GM12878 (cell line): ENCODE results near the gene PRKN. TPM values are rescaled to one million over a fixed set of nuclear protein-coding genes. Genes with fewer than 3 reads are reported as not detected.

Experiments
- ATAC-seq: fragments of 200-7000 bp; cut with Tn5 transposase; 3 replicates; pipeline ENCODE4 v1.9.1; 2020; ENCODE audit warnings: mild to moderate bottlenecking, moderate library complexity
- BruUV-seq: library from RNA; stranded (reverse); fragments of 400-500 nt; replicated peaks from 2 replicates; lab custom pipeline; 2021; lab: Mats Ljungman, UMichigan
- CTCF ChIA-PET: fragments of 300-600 bp; sonication (Branson Sonifier 250); formaldehyde crosslinking; extraction: SDS; loops from one replicate; lab custom pipeline; 2021; ENCODE audit warnings: inconsistent platforms; lab: Yijun Ruan, JAX
- POLR2A ChIA-PET: fragments of 350-600 bp; formaldehyde crosslinking; extraction: SDS; loops from one replicate; lab custom pipeline; 2021; ENCODE audit warnings: inconsistent platforms; lab: Charles Lee
- RAD21 ChIA-PET: fragments of 300-600 bp; sonication (Branson Sonifier 250); formaldehyde crosslinking; loops from one replicate; lab custom pipeline; 2023; ENCODE audit warnings: antibody characterized with exemption; ENCODE audit not compliant: unreplicated experiment; lab: Charles Lee
- SMC1A ChIA-PET: fragments of 300-600 bp; sonication (Branson Sonifier 250); formaldehyde crosslinking; loops from one replicate; lab custom pipeline; 2023; ENCODE audit not compliant: unreplicated experiment, uncharacterized antibody; lab: Charles Lee
- DNase-seq: peaks from one replicate; pipeline ENCODE4 v3.0.0-alpha.2; 2011; ENCODE audit warnings: low read depth, low spot score
- FAIRE-seq: peaks from 3 replicates; lab custom pipeline; 2011; peaks lifted over from hg19 to GRCh38; lab: Jason Lieb, UNC
- H2AFZ ChIP-seq: 2 replicates; pipeline ENCODE4 v1.6.0; 2011; ENCODE audit warnings: low read depth, low read length, control low read depth; ENCODE audit not compliant: control insufficient read depth
- H3K27ac ChIP-seq: 2 replicates; pipeline ENCODE4 v1.5.1; 2011; ENCODE audit warnings: control low read depth; ENCODE audit not compliant: control insufficient read depth, insufficient read depth
- H3K27me3 ChIP-seq, 2 experiments: replicated peaks in 1 of 2; 2 replicates each; pipeline versions ENCODE4 v1.6.0 to v1.6.1; 2011; ENCODE audit warnings: low read length in 1 of 2; ENCODE audit not compliant: control insufficient read depth in 2 of 2, insufficient read depth in 2 of 2
- H3K36me3 ChIP-seq, 2 experiments: 2 replicates each; pipeline ENCODE4 v1.5.1; 2011; ENCODE audit warnings: low read length in 1 of 2; ENCODE audit not compliant: control insufficient read depth in 2 of 2, insufficient read depth in 2 of 2
- H3K4me1 ChIP-seq: 2 replicates; pipeline ENCODE4 v1.6.1; 2011; ENCODE audit warnings: mild to moderate bottlenecking, low read length, moderate library complexity, mixed read lengths; ENCODE audit not compliant: control insufficient read depth, insufficient read depth
- H3K4me2 ChIP-seq: 2 replicates; pipeline ENCODE4 v1.6.0; 2011; ENCODE audit warnings: control low read depth; ENCODE audit not compliant: control insufficient read depth, insufficient read depth
- H3K4me3 ChIP-seq: fragments of 200-600 bp; sonication (generic); 2 replicates; pipeline ENCODE4 v1.5.1; 2016
- H3K79me2 ChIP-seq: 2 replicates; pipeline ENCODE4 v1.6.0; 2011; ENCODE audit warnings: low read length; ENCODE audit not compliant: control insufficient read depth, insufficient read depth
- H3K9ac ChIP-seq: 2 replicates; pipeline ENCODE4 v1.8.0; 2011; ENCODE audit warnings: low read length, control low read depth, mixed read lengths; ENCODE audit not compliant: control insufficient read depth, insufficient read depth
- H3K9me3 ChIP-seq: replicated peaks from 3 replicates; pipeline ENCODE4 v1.5.1; 2011; ENCODE audit warnings: mild to moderate bottlenecking, low read length; ENCODE audit not compliant: control insufficient read depth, insufficient read depth
- H4K20me1 ChIP-seq: 2 replicates; pipeline ENCODE4 v1.6.0; 2011; ENCODE audit not compliant: control insufficient read depth, insufficient read depth
- ATF7 ChIP-seq: fragments of 450-650 bp; IDR thresholded peaks from 2 replicates; pipeline ENCODE4 v1.6.1; 2016; ENCODE audit warnings: low read depth, mild to moderate bottlenecking
- CBFB ChIP-seq: IDR thresholded peaks from 2 replicates; pipeline ENCODE4 v1.6.1; 2016; ENCODE audit warnings: antibody characterized with exemption, low read depth
- HDGF ChIP-seq: fragments of 450-650 bp; IDR thresholded peaks from 2 replicates; pipeline ENCODE4 v1.6.1; 2016; ENCODE audit warnings: antibody characterized with exemption
- JUNB ChIP-seq: IDR thresholded peaks from 2 replicates; pipeline ENCODE4 v1.6.1; 2016; ENCODE audit warnings: antibody characterized with exemption, mild to moderate bottlenecking
- SIX5 ChIP-seq: IDR thresholded peaks from 2 replicates; pipeline ENCODE4 v1.6.1; 2011; ENCODE audit warnings: mild to moderate bottlenecking, low read depth, low read length, moderate library complexity; ENCODE audit not compliant: severe bottlenecking
- TAF1 ChIP-seq: IDR thresholded peaks from 2 replicates; pipeline ENCODE4 v1.6.1; 2011; ENCODE audit warnings: mild to moderate bottlenecking, low read depth, low read length, borderline replicate concordance
- WGBS: methylation state at CpG from one replicate; pipeline ENCODE4 v1.1.6; 2016; ENCODE audit warnings: low lambda C conversion rate; ENCODE audit not compliant: insufficient replicate concordance, insufficient coverage; ENCODE audit errors: missing lambda C conversion rate; 5-methylcytosine and 5-hydroxymethylcytosine counted together
- in situ Hi-C: fragments of 300-500 bp; cut with MboI; formaldehyde crosslinking; loops from 9 replicates; pipeline ENCODE4 v1.14.3; 2018; ENCODE audit warnings: mixed read lengths
- intact Hi-C: fragments of 100-400 bp; cut with micrococcal nuclease; formaldehyde crosslinking; loops from one replicate; pipeline ENCODE4 v1.14.2; 2022; ENCODE audit not compliant: unreplicated experiment
- polyA plus RNA-seq, 11 experiments: library from polyadenylated mRNA; depleted of rRNA in 4 of 11; unstranded in 6 of 11; stranded (reverse) in 5 of 11; fragments of >200 nt; fragmentation: Nextera tagmentation in 4 of 11; fragmentation: Illumina TruSeq in 1 of 11; extraction: Ambion mirVana in 4 of 11; extraction: Trizol in 1 of 11; gene quantifications; 1 replicate in 1 of 11; 2 replicates in 10 of 11; pipeline versions ENCODE4 v1.2.1 to v1.2.3, GENCODE V29; 2011 to 2016; ENCODE audit warnings: inconsistent platforms in 2 of 11, missing spikeins in 2 of 11, low read depth in 1 of 11
- total RNA-seq, 4 experiments: library from RNA; depleted of rRNA in 3 of 4; stranded (reverse); fragments of >200 nt in 3 of 4; fragmentation: Illumina TruSeq in 1 of 4; extraction: Trizol in 1 of 4; gene quantifications; 2 replicates each; pipeline versions ENCODE4 v1.2.1 to v1.2.3, GENCODE V29; 2013 to 2021
- TF ChIP-seq, protein P1 (sequence below): fragments of 450-650 bp; formaldehyde crosslinking; IDR thresholded peaks from 2 replicates; pipeline ENCODE4 v1.4.0; 2020; ENCODE audit warnings: mild to moderate bottlenecking, moderate library complexity
- TF ChIP-seq, protein P2 (sequence below): fragments of 450-650 bp; IDR thresholded peaks from 2 replicates; pipeline ENCODE4 v1.6.1; 2016; ENCODE audit warnings: mild to moderate bottlenecking, moderate library complexity, borderline replicate concordance

PRKN gene
- total and polyA plus RNA-seq, 10 of the 15 experiments (the other 5 are each of a cell fraction or from before 2014, with no cell fraction given): 0.06 to 0.09 TPM; not detected in 8

DNA sequence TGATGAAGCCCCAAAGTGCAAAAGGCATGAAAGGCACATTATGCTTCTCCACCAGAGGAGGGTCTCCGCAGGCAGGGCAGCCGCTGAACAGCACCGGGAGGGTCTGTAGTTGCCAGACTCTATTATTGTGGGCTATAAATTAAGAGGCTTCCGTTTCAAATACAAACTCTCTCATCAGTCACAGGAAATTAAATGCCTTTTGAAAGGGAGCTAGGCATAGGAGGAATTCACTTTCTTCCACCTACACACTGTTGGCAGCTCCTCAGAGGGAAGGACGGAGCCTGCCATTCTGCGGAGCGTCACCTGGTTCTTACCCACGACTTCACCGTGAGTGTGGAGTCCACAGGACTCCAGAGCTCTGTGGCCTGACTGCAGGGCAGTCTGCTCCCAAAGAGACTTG, 1312.9 kb downstream of the PRKN start:
- Histone ChIP-seq H3K27ac (no peak overlapping the region), H3K27me3 (peaks cover 0 to 2% of the 10 kb centered on the region in 2 experiments; a peak in 2 of 4 replicates), H3K4me3 (no peak overlapping the region), H3K9me3 (no peaks in the 10 kb centered on the region), H2AFZ (no peak overlapping the region), H4K20me1 (no peaks in the 10 kb centered on the region), H3K4me2 (no peak overlapping the region), H3K4me1 (no peaks in the 10 kb centered on the region), H3K9ac (no peak overlapping the region), H3K36me3 (no peaks in the 10 kb centered on the region), H3K79me2 (no peaks in the 10 kb centered on the region)
- ATAC-seq: no peak
- TF ChIP-seq ATF7 (no peak), CBFB (no peak), TAF1 (no peak), HDGF (no peak), SIX5 (no peak), JUNB (no peak)
- TF ChIP-seq, protein P1, sequence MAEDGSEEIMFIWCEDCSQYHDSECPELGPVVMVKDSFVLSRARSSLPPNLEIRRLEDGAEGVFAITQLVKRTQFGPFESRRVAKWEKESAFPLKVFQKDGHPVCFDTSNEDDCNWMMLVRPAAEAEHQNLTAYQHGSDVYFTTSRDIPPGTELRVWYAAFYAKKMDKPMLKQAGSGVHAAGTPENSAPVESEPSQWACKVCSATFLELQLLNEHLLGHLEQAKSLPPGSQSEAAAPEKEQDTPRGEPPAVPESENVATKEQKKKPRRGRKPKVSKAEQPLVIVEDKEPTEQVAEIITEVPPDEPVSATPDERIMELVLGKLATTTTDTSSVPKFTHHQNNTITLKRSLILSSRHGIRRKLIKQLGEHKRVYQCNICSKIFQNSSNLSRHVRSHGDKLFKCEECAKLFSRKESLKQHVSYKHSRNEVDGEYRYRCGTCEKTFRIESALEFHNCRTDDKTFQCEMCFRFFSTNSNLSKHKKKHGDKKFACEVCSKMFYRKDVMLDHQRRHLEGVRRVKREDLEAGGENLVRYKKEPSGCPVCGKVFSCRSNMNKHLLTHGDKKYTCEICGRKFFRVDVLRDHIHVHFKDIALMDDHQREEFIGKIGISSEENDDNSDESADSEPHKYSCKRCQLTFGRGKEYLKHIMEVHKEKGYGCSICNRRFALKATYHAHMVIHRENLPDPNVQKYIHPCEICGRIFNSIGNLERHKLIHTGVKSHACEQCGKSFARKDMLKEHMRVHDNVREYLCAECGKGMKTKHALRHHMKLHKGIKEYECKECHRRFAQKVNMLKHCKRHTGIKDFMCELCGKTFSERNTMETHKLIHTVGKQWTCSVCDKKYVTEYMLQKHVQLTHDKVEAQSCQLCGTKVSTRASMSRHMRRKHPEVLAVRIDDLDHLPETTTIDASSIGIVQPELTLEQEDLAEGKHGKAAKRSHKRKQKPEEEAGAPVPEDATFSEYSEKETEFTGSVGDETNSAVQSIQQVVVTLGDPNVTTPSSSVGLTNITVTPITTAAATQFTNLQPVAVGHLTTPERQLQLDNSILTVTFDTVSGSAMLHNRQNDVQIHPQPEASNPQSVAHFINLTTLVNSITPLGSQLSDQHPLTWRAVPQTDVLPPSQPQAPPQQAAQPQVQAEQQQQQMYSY (CRISPR knock-in tag): no peak
- TF ChIP-seq, protein P2, sequence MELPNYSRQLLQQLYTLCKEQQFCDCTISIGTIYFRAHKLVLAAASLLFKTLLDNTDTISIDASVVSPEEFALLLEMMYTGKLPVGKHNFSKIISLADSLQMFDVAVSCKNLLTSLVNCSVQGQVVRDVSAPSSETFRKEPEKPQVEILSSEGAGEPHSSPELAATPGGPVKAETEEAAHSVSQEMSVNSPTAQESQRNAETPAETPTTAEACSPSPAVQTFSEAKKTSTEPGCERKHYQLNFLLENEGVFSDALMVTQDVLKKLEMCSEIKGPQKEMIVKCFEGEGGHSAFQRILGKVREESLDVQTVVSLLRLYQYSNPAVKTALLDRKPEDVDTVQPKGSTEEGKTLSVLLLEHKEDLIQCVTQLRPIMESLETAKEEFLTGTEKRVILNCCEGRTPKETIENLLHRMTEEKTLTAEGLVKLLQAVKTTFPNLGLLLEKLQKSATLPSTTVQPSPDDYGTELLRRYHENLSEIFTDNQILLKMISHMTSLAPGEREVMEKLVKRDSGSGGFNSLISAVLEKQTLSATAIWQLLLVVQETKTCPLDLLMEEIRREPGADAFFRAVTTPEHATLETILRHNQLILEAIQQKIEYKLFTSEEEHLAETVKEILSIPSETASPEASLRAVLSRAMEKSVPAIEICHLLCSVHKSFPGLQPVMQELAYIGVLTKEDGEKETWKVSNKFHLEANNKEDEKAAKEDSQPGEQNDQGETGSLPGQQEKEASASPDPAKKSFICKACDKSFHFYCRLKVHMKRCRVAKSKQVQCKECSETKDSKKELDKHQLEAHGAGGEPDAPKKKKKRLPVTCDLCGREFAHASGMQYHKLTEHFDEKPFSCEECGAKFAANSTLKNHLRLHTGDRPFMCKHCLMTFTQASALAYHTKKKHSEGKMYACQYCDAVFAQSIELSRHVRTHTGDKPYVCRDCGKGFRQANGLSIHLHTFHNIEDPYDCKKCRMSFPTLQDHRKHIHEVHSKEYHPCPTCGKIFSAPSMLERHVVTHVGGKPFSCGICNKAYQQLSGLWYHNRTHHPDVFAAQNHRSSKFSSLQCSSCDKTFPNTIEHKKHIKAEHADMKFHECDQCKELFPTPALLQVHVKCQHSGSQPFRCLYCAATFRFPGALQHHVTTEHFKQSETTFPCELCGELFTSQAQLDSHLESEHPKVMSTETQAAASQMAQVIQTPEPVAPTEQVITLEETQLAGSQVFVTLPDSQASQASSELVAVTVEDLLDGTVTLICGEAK: no peak
- no peak for FAIRE-seq
- no TSS peak for BruUV-seq
- ChIA-PET CTCF (no interaction called here), SMC1A (interaction anchor here (0.5 kb wide), 1 partner anchor 21 kb away, joined by 4 read pairs; no protein-coding TSS in a partner anchor), POLR2A (no interaction called here), RAD21 (no interaction called here)
- intact Hi-C loops (loop anchor here (10.0 kb wide), 1 partner anchor 510 kb away; no protein-coding TSS in a partner anchor), in situ Hi-C loops (no loop called here)
- no peak for DNase-seq
- WGBS: 36% methylated on average over 9 of the region's 9 CpGs
